ENCODE data around the gene ZNF235. TPM values are rescaled to one million over a fixed set of nuclear protein-coding genes. Genes with fewer than 3 reads are reported as not detected.

ZNF235 gene
- total and polyA plus RNA-seq, 2 experiments from 2014 or later, result 2.1 to 2.6 TPM

GRCh38 chr19:44303320-44303719 lies 1.5 kb downstream of the ZNF235 start:
- DNase-seq, result peak; percentile 28
- Histone ChIP-seq H3K27ac (peak overlapping the region; percentile 85), H3F3A (ENCODE audit: insufficient read depth) (peaks cover 21% of the 10 kb centered on the region), H3K27me3 (replicated peaks; ENCODE audit: insufficient read depth) (no peaks in the 10 kb centered on the region), H3K4me1 (ENCODE audit: insufficient read depth) (peaks cover 13% of the 10 kb centered on the region), H3K4me3 (peak overlapping the region; percentile 89), H4K20me1 (ENCODE audit: insufficient read depth) (no peaks in the 10 kb centered on the region), H3K79me2 (ENCODE audit: insufficient read depth) (no peaks in the 10 kb centered on the region), H3K9ac (peak overlapping the region; percentile 86), H3K9me3 (ENCODE audit: low read depth) (no peaks in the 10 kb centered on the region), H3K36me3 (ENCODE audit: low read depth) (peaks cover 11% of the 10 kb centered on the region; the same call in 1 of the 2 replicates), H3K4me2 (ENCODE audit: unreplicated experiment) (peak overlapping the region; percentile 98), H3K9me2 (ENCODE audit: insufficient read depth) (no peaks in the 10 kb centered on the region), H2AFZ (peak overlapping the region; percentile 95)
- WGBS, 2 experiments (ENCODE audit: low coverage in 1 of 2, low lambda C conversion rate in 2 of 2, missing lambda C conversion rate in 2 of 2), result 13 to 15% methylated on average over 4 of the region's 4 CpGs
- no peak for TF ChIP-seq EZH2phosphoT487 (IDR thresholded peaks at IDR 0.05; ENCODE audit: insufficient read depth, low read depth)
- no peak for TF ChIP-seq EZH2 (IDR thresholded peaks at IDR 0.05; ENCODE audit: insufficient read depth, poor library complexity, severe bottlenecking)
- in situ Hi-C loops (cut with MboI), result no loop called here

DNA sequence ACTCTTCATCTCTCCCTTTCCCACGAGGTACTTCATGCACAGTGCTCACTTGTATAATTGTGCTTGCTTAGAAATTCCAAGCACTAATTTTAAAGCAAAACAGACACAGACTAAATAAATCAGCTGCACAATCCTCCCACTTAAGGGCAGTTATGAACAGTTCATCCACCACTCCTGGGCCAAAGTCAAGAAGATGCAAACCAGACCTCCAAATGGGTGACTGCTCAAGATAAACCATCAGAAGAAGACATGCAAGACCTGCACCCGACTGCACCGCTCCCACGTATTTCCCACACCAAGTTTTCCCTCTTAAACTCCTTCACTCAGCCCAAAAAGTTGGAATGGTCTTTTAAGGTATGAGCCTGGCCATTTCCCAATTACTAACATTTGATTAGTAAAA lies 19.9 kb downstream of the ZNF235 start:
- H3K4me3 ChIP-seq, result no peak overlapping the region
- no peaks in the 10 kb centered on the region for H3K27me3 ChIP-seq (replicated peaks; ENCODE audit: insufficient read depth)
- no peak overlapping the region for H3K4me2 ChIP-seq (ENCODE audit: unreplicated experiment)
- no peaks in the 10 kb centered on the region for H3F3A ChIP-seq (ENCODE audit: insufficient read depth)
- H3K9ac ChIP-seq, result no peak overlapping the region
- H2AFZ ChIP-seq, result no peak overlapping the region
- H3K27ac ChIP-seq, result no peak overlapping the region
- peaks cover 13% of the 10 kb centered on the region; the same call in 1 of the 2 replicates for H3K36me3 ChIP-seq (ENCODE audit: low read depth)
- no peaks in the 10 kb centered on the region for H3K79me2 ChIP-seq (ENCODE audit: insufficient read depth)
- 61 to 73% methylated on average over 4 of the region's 4 CpGs for WGBS, 2 experiments (ENCODE audit: low coverage in 1 of 2, low lambda C conversion rate in 2 of 2, missing lambda C conversion rate in 2 of 2)
- H3K9me3 ChIP-seq (ENCODE audit: low read depth), result no peaks in the 10 kb centered on the region
- peaks cover 7% of the 10 kb centered on the region for H3K4me1 ChIP-seq (ENCODE audit: insufficient read depth)
- no peaks in the 10 kb centered on the region for H4K20me1 ChIP-seq (ENCODE audit: insufficient read depth)
- no peaks in the 10 kb centered on the region for H3K9me2 ChIP-seq (ENCODE audit: insufficient read depth)
- no peak for DNase-seq
- TF ChIP-seq EZH2phosphoT487 (IDR thresholded peaks at IDR 0.05; ENCODE audit: insufficient read depth, low read depth), result no peak
- no peak for TF ChIP-seq EZH2 (IDR thresholded peaks at IDR 0.05; ENCODE audit: insufficient read depth, poor library complexity, severe bottlenecking)
- in situ Hi-C loops (cut with MboI), result no loop called here

GRCh38 chr19:44282846-44283245 lies 22.0 kb downstream of the ZNF235 start:
- Histone ChIP-seq H3K4me3 (no peak overlapping the region), H4K20me1 (ENCODE audit: insufficient read depth) (no peaks in the 10 kb centered on the region), H3K4me2 (ENCODE audit: unreplicated experiment) (no peak overlapping the region), H3K4me1 (ENCODE audit: insufficient read depth) (peaks cover 21% of the 10 kb centered on the region), H3K27me3 (replicated peaks; ENCODE audit: insufficient read depth) (no peaks in the 10 kb centered on the region), H3K36me3 (ENCODE audit: low read depth) (0 out of 2 replicates have a peak, but pooled peaks cover 3% of the 10 kb centered on the region), H3K9me2 (ENCODE audit: insufficient read depth) (no peaks in the 10 kb centered on the region), H2AFZ (no peak overlapping the region), H3K27ac (no peak overlapping the region), H3K79me2 (ENCODE audit: insufficient read depth) (no peaks in the 10 kb centered on the region), H3K9ac (no peak overlapping the region), H3F3A (ENCODE audit: insufficient read depth) (peaks cover 19% of the 10 kb centered on the region), H3K9me3 (ENCODE audit: low read depth) (no peaks in the 10 kb centered on the region)
- in situ Hi-C loops (cut with MboI), result no loop called here
- WGBS, 2 experiments (ENCODE audit: low coverage in 1 of 2, low lambda C conversion rate in 2 of 2, missing lambda C conversion rate in 2 of 2), result 59 to 69% methylated on average over 3 of the region's 3 CpGs
- peak; percentile 63 for DNase-seq
- no peak for TF ChIP-seq EZH2 (IDR thresholded peaks at IDR 0.05; ENCODE audit: insufficient read depth, poor library complexity, severe bottlenecking)
- TF ChIP-seq EZH2phosphoT487 (IDR thresholded peaks at IDR 0.05; ENCODE audit: insufficient read depth, low read depth), result no peak

GRCh38 chr19:44280916-44281315 lies 23.9 kb downstream of the ZNF235 start:
- WGBS, 2 experiments (ENCODE audit: low coverage in 1 of 2, low lambda C conversion rate in 2 of 2, missing lambda C conversion rate in 2 of 2), result 87 to 92% methylated on average over 10 of the region's 10 CpGs
- no peak for DNase-seq
- no peaks in the 10 kb centered on the region for H3K79me2 ChIP-seq (ENCODE audit: insufficient read depth)
- no peaks in the 10 kb centered on the region for H3K36me3 ChIP-seq (ENCODE audit: low read depth)
- H3K4me2 ChIP-seq (ENCODE audit: unreplicated experiment), result no peak overlapping the region
- H3K27ac ChIP-seq, result no peak overlapping the region
- TF ChIP-seq EZH2 (IDR thresholded peaks at IDR 0.05; ENCODE audit: insufficient read depth, poor library complexity, severe bottlenecking) (no peak), EZH2phosphoT487 (IDR thresholded peaks at IDR 0.05; ENCODE audit: insufficient read depth, low read depth) (no peak)
- H3K9me3 ChIP-seq (ENCODE audit: low read depth), result no peaks in the 10 kb centered on the region
- peaks cover 21% of the 10 kb centered on the region for H3F3A ChIP-seq (ENCODE audit: insufficient read depth)
- H3K9ac ChIP-seq, result no peak overlapping the region
- no peak overlapping the region for H3K4me3 ChIP-seq
- H4K20me1 ChIP-seq (ENCODE audit: insufficient read depth), result no peaks in the 10 kb centered on the region
- H3K4me1 ChIP-seq (ENCODE audit: insufficient read depth), result peaks cover 22% of the 10 kb centered on the region
- in situ Hi-C loops (cut with MboI), result no loop called here
- no peaks in the 10 kb centered on the region for H3K27me3 ChIP-seq (replicated peaks; ENCODE audit: insufficient read depth)
- no peak overlapping the region for H2AFZ ChIP-seq
- H3K9me2 ChIP-seq (ENCODE audit: insufficient read depth), result no peaks in the 10 kb centered on the region
